Sigmoid colon (tissue), 7 donors: ENCODE measurements around the gene CASQ2. TPM values are rescaled to one million over a fixed set of nuclear protein-coding genes. Genes with fewer than 3 reads are reported as not detected.

ENCODE experiments used
- DNase-seq: peaks from one replicate; pipeline ENCODE4 v3.0.0-alpha.2; 2019
- H3K27ac ChIP-seq, 4 donors: fragments of 200-600 bp; sonication (generic); one replicate each; pipeline ENCODE4 v1.5.1; 2016 to 2019; ENCODE audit warnings: mild to moderate bottlenecking in 1 of 4
- H3K27me3 ChIP-seq, 3 donors: fragments of 200-600 bp; sonication (generic); one replicate each; pipeline ENCODE4 v1.5.1; 2019; ENCODE audit warnings: mild to moderate bottlenecking in 1 of 3
- H3K36me3 ChIP-seq, 4 donors: fragments of 200-600 bp; sonication (generic); one replicate each; pipeline ENCODE4 v1.5.1; 2016 to 2019
- H3K4me1 ChIP-seq, 4 donors: fragments of 200-600 bp; sonication (generic); one replicate each; pipeline ENCODE4 v1.5.1; 2017 to 2019
- H3K4me3 ChIP-seq, 4 donors: fragments of 200-600 bp; sonication (generic); one replicate each; pipeline ENCODE4 v1.5.1; 2017 to 2019; ENCODE audit warnings: mild to moderate bottlenecking in 2 of 4, moderate library complexity in 1 of 4
- H3K9me3 ChIP-seq, 4 donors: fragments of 200-600 bp in 3 of 4; sonication (generic) in 3 of 4; one replicate each; pipeline versions ENCODE4 v1.5.1 to v1.6.1; 2013 to 2019
- EP300 ChIP-seq, 4 donors: sonication (generic); formaldehyde crosslinking; IDR thresholded peaks; one replicate each; pipeline ENCODE4 v1.6.1; 2017; ENCODE audit warnings: antibody characterized with exemption in 4 of 4
- POLR2A ChIP-seq, 2 donors: fragments of 450-650 bp; IDR thresholded peaks; one replicate each; pipeline ENCODE4 v1.6.1; 2016; ENCODE audit warnings: antibody characterized with exemption in 2 of 2, mild to moderate bottlenecking in 2 of 2, moderate library complexity in 2 of 2
- POLR2AphosphoS5 ChIP-seq, 4 donors: sonication (generic); formaldehyde crosslinking; IDR thresholded peaks; one replicate each; pipeline ENCODE4 v1.6.1; 2017; ENCODE audit warnings: antibody characterized with exemption in 4 of 4
- WGBS, 2 donors: extraction: QIAGEN DNeasy Blood & Tissue Kit; methylation state at CpG; one replicate each; pipeline ENCODE4 v1.1.7; 2013; 5-methylcytosine and 5-hydroxymethylcytosine counted together
- intact Hi-C: fragments of 100-400 bp; cut with DNase I; formaldehyde crosslinking; loops from one replicate; pipeline ENCODE4 v1.15.1; 2023
- polyA plus RNA-seq, 3 donors: library from polyadenylated mRNA; stranded (reverse); fragments of 200-250 nt; gene quantifications; one replicate each; pipeline ENCODE4 v1.2.3, GENCODE V29; 2013
- total RNA-seq, 4 donors: library from RNA; depleted of rRNA; stranded (reverse); fragments of >200 nt; gene quantifications; one replicate each; pipeline ENCODE4 v1.1.0, GENCODE V29; 2016
- TF ChIP-seq, protein P1 (sequence below), 4 experiments: fragments of 450-650 bp in 3 of 4; fragments of 200-600 bp in 1 of 4; IDR thresholded peaks; one replicate each; pipeline ENCODE4 v1.5.1; 2016 to 2019; ENCODE audit warnings: antibody characterized with exemption in 4 of 4, mild to moderate bottlenecking in 3 of 4, moderate library complexity in 2 of 4
- donor health status: healthy with polysubstance abuse.
- donor health status: Bipolar disorder and iron deficiency.
- donor health status: healthy.

CASQ2 gene
- total and polyA plus RNA-seq, 7 donors: 0.46 to 160 (median 58.3) TPM

DNA sequence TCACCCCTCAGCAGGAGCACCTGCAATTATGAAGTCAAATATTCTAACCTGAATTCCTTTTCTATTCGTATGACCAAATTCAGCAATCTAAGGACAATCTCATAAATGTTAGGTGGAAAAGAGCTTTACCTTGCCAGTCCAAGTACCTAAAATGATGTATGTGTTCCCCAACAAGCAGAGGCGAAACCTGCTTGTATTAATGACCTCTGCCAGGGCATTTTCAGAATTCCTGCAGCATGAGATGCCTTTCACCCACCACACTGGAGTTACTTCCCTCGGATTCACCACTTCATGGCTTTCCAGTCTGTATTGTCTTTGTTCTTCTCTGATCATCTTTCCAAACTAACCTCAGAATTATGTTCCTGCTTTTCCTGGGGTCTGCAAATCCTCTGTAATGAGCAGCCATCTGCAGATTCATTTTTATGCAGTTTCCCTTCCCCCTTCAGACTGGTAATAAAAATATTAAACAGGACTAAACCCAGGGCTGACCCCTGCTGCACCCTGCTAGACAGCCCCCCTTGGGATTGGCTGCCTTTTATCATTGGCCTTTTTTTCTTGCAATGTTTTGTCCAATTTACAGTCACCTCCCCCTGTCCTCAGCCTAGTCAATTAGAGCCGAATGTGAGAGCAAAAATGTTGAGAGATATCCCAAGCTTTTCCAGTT is 26.6 kb upstream of the CASQ2 start:
- Histone ChIP-seq H3K4me1 (no peaks in the 10 kb centered on the region), H3K9me3 (no peaks in the 10 kb centered on the region), H3K36me3 (no peaks in the 10 kb centered on the region), H3K4me3 (no peak overlapping the region), H3K27ac (no peak overlapping the region), H3K27me3 (peaks cover 0 to 29% (median 0%) of the 10 kb centered on the region in 3 donors)
- intact Hi-C loops: no loop called here
- no peak for DNase-seq
- no peak for TF ChIP-seq EP300 (IDR thresholded peaks at IDR 0.05)
- TF ChIP-seq POLR2A (IDR thresholded peaks at IDR 0.05): no peak
- TF ChIP-seq, protein P1, sequence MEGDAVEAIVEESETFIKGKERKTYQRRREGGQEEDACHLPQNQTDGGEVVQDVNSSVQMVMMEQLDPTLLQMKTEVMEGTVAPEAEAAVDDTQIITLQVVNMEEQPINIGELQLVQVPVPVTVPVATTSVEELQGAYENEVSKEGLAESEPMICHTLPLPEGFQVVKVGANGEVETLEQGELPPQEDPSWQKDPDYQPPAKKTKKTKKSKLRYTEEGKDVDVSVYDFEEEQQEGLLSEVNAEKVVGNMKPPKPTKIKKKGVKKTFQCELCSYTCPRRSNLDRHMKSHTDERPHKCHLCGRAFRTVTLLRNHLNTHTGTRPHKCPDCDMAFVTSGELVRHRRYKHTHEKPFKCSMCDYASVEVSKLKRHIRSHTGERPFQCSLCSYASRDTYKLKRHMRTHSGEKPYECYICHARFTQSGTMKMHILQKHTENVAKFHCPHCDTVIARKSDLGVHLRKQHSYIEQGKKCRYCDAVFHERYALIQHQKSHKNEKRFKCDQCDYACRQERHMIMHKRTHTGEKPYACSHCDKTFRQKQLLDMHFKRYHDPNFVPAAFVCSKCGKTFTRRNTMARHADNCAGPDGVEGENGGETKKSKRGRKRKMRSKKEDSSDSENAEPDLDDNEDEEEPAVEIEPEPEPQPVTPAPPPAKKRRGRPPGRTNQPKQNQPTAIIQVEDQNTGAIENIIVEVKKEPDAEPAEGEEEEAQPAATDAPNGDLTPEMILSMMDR (IDR thresholded peaks at IDR 0.05): no peak
- no peak for TF ChIP-seq POLR2AphosphoS5 (IDR thresholded peaks at IDR 0.05)
- 68% methylated on average over 4 of the region's 4 CpGs for WGBS, 2 donors

DNA sequence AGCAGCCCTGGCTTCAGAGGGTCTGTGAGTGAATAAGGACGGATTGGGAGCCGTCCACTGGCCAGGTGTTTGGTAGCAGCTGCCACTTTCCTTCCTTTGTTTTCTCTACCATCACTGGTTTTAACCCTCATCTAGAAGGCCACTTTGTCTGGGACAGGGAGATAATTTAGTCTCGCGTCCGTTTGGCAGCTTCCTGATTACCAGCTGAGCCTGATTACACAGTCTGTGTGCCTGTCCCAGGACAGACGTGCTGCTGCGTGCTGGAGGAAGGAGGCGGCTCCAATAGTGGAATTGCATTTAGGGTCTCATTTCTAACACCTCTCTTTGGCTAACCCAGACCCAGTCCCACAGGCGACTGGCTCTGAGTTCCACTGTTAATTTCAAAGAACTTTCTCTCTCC is 24.6 kb upstream of the CASQ2 start:
- H3K4me1 ChIP-seq: no peaks in the 10 kb centered on the region
- peaks cover 0 to 29% (median 0%) of the 10 kb centered on the region in 3 donors for H3K27me3 ChIP-seq
- H3K4me3 ChIP-seq: no peak overlapping the region
- WGBS, 2 donors: 42 to 44% methylated on average over 9 of the region's 9 CpGs
- H3K27ac ChIP-seq: no peak overlapping the region
- intact Hi-C loops: no loop called here
- no peaks in the 10 kb centered on the region for H3K9me3 ChIP-seq
- no peak for DNase-seq
- no peaks in the 10 kb centered on the region for H3K36me3 ChIP-seq
- no peak for TF ChIP-seq POLR2AphosphoS5 (IDR thresholded peaks at IDR 0.05)
- TF ChIP-seq EP300 (IDR thresholded peaks at IDR 0.05): no peak
- TF ChIP-seq, protein P1 (IDR thresholded peaks at IDR 0.05): no peak
- no peak for TF ChIP-seq POLR2A (IDR thresholded peaks at IDR 0.05)

DNA sequence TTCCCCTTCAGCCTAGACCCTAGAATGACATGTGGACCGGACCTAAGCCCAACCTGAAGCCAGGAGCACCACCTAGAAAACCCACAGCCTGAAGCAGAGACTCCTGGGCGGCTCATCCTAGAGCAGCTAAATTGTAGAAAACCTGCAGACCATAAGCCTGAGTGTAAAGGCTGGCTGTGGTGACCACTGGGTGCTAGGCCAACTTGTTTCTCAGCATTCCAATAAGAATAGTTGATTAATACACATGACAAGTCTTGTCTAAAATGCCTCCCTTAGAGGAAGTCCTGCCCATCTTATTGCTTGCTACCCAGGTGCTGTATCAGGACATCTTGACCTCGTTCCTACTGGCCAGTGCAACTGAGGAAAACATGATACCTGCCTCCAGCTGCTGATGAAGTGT is 23.3 kb upstream of the CASQ2 start:
- Histone ChIP-seq H3K4me1 (no peaks in the 10 kb centered on the region), H3K9me3 (no peaks in the 10 kb centered on the region), H3K36me3 (no peaks in the 10 kb centered on the region), H3K4me3 (no peak overlapping the region), H3K27me3 (peaks cover 0 to 29% (median 0%) of the 10 kb centered on the region in 3 donors), H3K27ac (no peak overlapping the region)
- DNase-seq: no peak
- intact Hi-C loops: no loop called here
- TF ChIP-seq EP300 (IDR thresholded peaks at IDR 0.05): no peak
- 84 to 89% methylated on average over 3 of the region's 3 CpGs for WGBS, 2 donors

DNA sequence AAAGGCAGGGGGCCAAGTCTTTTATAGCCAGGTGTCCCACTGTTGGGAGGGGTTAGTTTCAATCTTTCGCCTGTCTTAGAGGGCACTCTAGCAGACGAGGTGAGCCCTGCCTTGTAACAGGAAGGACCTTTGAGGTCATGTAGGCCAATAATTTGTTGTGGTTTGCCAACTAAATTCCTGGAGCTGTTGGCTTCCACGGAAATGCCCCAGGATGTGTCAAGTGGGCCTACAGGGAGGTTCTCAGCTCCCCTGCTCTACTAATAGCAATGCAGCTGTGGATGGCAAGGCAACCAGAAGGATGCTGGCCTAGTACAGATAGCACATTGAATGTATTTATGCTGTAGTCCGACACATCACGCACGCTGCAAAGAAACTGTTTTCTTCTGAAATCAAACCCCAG is 22.3 kb upstream of the CASQ2 start:
- no peak overlapping the region for H3K4me3 ChIP-seq
- no peaks in the 10 kb centered on the region for H3K36me3 ChIP-seq
- H3K4me1 ChIP-seq: no peaks in the 10 kb centered on the region
- TF ChIP-seq, protein P1 (IDR thresholded peaks at IDR 0.05): no peak
- TF ChIP-seq EP300 (IDR thresholded peaks at IDR 0.05) (no peak), POLR2AphosphoS5 (IDR thresholded peaks at IDR 0.05) (no peak), POLR2A (IDR thresholded peaks at IDR 0.05) (no peak)
- 66 to 75% methylated on average over 6 of the region's 6 CpGs for WGBS, 2 donors
- intact Hi-C loops: no loop called here
- H3K9me3 ChIP-seq: no peaks in the 10 kb centered on the region
- peaks cover 0 to 23% (median 0%) of the 10 kb centered on the region in 3 donors for H3K27me3 ChIP-seq
- DNase-seq: no peak
- H3K27ac ChIP-seq: no peak overlapping the region

DNA sequence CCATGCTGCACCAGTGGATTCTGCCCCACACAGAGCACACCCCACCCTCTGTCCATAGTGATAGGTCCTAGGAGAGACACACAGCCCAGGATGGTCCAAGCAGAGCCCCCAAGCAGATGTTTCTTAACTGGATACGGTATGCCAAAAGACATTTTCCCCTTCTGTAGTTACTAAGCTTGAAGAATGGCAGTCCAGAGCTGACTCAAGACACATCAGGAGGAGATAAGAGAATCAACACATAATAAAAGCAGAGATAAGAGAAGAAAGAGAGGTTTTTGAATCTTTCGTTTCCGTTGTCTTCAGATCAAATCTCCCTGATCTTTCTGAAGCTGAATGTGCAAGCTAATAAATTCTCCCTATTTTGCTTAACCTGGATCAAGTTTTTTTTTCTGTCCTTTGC is 21.8 kb upstream of the CASQ2 start:
- Histone ChIP-seq H3K27ac (no peak overlapping the region), H3K9me3 (no peaks in the 10 kb centered on the region), H3K36me3 (no peaks in the 10 kb centered on the region), H3K4me1 (no peaks in the 10 kb centered on the region), H3K27me3 (peaks cover 0 to 19% (median 0%) of the 10 kb centered on the region in 3 donors), H3K4me3 (no peak overlapping the region)
- WGBS, 2 donors: 49 to 72% methylated on average over 3 of the region's 3 CpGs
- TF ChIP-seq POLR2A (IDR thresholded peaks at IDR 0.05) (no peak), POLR2AphosphoS5 (IDR thresholded peaks at IDR 0.05) (no peak), EP300 (IDR thresholded peaks at IDR 0.05) (no peak)
- TF ChIP-seq, protein P1 (IDR thresholded peaks at IDR 0.05): no peak
- intact Hi-C loops: no loop called here
- DNase-seq: no peak
